ENCODE data around the gene AACS.
A peak's percentile ranks its signal among the peaks of the same experiment; 100 is the strongest.

Gene AACS

DNA sequence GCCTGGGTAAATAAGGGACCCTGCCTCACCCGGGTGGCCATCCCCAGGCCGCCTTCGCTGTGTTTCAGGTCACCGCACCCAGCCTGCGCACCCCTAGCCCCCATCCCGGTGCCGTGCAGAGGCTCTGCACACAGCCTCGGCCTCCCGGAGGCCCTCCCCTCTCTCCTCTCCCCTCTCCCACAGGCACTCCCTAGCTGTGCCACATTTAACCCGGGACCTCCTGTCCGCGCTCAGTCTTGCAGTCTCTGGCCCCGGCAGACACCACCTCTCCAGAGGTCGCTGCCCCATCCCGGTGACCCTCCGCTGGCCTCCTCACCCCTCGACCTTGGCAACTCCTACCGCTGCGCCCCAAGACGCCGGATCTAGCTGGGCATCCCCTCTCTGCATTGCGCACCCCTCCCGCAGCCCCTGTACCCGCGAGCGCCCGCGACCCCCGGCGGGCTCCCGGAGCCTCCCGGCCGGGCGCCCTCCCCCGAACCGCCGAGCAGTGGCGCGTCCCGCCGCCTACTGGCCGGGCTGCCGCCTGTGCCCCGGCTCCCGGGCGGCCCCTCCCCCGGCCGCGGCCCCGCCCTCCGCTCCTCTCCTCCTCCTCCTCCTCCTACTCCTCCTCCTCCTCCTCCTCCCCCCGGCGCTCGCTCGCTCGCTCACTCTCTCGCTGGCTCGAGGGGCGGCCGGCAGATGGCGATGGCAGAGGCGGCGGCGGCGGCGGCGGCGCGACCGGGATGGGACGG, 120.7 kb downstream of the AACS start, which contains the start of gene TMEM132B:
Gene TMEM132B (plus strand): TSS at position 647 of the 731 bp plus-strand sequence.
- DNase-seq (ENCODE audit: low read depth), result peak; percentile 25

DNA sequence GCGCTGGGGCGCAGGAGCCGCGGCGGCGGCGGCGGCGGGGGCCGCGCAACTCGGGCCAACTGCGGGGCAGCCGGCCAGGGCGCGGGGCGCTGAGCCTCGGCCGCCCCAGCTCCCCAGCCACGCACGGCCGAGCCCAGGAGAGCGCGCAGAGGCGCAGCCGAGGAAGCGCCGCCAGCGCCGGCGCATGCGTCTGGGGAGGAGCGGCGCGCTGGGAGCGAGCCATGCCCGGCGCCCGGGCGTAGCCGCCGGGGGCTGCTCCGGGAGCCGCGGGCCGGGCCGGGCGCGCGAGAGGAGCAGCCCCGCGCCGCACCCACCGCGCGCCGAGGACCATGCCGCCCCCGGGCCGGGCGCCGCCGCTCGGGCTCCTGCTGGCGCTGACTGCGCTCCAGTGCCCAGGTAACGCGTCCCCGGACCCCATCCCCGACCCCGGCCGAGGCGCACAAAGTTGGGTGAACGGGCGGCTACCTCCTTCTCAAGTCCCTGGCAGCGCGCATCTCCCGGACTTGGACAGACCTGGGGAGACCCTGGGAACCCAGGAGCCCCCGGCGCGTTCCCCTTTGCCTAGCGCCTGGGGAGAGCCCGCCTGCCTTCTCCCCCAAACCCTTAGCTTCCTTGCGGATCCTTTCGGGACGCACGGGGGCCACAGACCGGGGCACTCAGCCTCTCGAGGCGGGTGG, 121.4 kb downstream of the AACS start:
- DNase-seq (ENCODE audit: low read depth), result no peak

DNA sequence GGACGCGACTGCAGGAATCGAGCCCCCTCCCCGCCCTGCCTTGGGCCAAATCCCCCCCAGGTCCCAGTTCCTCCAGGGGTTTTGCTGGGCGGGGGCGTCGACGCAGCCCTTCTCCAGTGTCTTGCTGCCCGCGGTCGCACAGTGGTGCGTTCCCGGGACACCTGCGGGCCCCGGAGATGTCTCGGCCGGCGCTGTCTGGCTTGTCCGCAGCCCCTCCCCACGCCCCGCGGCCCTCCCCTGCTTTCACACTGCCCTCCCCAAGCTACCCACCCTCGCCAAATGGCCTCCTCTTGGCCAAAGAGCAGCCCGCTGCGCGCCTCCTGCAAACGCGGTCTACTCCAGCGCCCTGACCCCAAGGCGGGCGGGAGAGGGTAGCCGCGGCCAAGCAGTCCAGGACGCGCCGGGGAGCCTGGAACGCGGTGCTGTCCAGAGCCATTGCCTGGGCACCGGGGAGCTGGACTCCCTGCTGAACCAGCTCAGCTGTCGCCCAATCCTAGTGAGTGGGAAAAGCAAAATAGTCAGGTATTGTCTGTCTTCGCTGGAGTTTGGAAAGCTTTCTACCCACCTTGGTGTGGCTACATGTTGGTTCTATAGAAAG, 122.0 kb downstream of the AACS start:
- no peak for DNase-seq (ENCODE audit: low read depth)

DNA sequence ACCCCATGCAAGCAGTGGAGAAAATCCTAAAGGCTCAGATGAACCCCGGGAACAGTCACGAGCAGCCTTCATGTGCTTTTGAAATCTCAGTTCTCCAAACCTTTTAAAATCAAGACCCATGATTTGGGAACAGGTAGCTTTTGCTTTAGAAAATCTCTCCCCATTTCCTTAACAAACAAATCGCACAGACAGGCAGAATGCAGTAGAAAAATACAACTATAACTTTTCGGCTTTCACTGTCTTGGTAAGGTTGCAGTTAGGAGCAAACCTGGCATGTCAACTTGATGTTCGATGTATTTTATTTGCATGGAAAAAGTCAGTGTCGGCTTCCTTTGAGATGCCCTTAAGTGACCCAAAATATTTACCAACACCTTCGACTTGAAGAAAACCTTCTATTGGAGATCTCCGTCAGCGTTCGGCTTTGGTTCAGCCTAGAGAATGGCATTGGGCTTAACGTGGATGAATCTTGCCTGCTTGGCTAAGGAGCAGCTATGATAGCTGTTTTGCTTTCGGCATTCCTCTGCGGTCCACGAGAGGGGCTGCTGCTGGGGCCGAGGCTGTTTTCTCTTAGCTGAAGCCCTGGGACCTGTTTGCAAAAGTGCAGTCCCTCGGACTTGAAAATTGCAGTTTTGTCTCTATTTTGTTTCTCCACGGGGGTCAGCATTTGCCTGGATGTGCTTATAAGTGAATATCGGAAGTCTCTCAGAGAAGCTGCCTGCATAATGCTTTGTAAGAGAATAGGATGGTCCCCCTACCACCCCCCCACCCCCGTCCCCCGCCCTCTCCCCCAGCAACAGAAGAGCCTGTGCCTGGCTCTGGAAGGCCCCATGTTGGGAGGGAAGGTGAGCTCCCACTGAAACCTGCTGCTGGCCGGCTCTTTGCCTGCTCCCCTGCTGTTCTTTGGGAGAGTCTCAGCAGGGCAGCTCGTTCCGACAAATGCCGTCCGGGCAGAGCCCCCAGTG, 122.8 kb downstream of the AACS start:
- DNase-seq (ENCODE audit: low read depth), result no peak

DNA sequence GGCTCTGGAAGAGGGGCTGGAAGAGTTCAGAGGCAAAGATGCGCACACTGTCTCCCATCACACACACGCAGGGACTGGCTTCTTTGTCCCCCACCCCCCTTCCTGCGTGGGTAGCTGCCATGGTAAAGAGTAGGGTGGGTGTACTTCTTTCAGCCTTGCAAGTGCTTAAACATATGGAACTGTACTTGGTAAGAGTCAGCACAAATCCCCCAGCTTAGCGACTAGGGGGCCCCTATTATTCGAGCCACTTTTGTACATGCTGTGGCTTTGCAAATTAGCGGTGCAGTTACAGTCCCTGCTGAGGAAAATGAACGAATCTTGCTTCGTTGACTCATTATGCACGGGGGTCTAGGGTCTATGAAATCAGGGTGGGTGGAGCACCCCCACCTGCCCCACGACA, 123.8 kb downstream of the AACS start:
- DNase-seq (ENCODE audit: low read depth), result no peak

DNA sequence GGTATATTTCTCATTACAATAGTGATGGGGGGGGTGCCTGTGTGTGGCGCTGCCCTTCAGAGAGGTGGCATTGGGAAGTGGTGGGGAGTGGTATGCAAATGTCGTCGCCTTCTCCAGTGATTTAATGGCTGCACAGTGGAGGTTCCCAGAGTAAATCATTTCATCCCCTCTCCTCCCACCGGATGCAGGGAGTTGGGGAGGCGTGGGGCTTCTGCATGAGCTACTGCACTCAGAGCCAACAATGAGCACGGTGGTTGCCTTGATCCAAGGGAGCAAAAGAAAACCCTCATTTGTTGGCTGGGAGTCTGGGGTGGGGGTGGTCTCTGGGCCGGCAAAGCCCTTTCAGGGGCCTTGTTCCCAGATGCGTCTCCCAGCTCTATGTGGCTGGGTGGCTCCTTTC, 124.3 kb downstream of the AACS start:
- no peak for DNase-seq (ENCODE audit: low read depth)

DNA sequence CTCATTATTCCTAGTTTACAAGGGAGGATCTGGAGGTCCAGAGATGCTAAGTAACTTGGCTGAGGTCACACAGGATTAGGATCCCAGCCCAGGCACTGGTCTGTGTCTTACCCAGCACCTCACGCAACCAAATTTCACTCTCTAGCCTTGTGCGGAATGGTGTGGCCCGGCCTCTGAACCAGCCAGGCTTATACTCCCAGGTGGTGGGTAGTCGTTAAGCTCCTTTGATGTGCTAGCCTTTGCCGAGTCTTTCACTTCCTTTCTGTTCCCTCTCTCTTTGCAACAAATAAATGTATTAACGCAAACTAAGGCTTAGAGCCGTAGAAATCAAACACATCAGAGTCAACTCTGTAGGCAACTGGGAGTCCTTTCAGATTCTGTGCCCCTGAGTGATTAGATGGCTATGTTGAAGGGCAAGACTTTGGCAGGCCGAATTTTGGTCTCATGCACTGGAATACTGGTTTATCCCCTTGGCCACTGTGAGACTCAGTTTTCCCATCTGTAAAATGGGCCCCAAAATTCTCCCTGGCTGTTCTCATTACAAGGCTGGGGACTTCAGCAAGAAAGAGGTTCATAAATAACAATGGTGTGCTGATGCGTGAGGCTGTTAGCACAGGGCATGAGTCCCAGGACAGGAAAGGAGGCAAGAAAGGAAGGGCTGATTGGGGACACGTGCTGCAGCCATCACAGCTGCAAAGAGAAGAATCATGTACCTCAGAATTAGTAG, 126.3 kb downstream of the AACS start:
- DNase-seq (ENCODE audit: low read depth), result no peak

DNA sequence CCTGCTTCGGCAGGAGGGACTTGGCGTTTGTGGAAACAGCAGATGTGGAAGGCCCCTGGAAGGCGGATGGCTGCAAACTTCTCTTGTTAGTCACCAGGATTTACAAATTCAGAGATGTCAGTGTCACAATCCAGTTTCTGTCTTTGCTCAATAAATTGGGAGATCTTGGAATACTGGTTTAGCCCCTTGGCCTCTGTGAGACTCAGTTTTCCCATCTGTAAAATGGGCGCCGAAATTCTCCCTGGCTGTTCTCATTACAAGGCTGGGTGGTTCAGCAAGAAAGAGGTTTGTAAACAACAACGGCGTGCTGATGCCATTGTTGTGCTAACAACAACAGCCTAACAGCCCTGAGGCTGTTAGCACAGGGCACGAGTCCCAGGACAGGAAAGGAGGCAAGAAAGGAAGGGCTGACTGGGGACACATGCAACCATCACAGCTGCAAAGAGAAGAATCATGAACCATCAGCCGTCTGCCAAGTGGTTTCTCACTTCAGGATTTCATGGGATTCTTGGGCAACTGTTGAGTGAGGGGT, 127.5 kb downstream of the AACS start:
- DNase-seq (ENCODE audit: low read depth), result no peak

Data from activated T-cell treated with anti-CD3 and anti-CD28 coated beads for 24 hours (primary cell).